ENCODE results near the gene SCARF2.
"Not testable (repeated sequence)": the region's sequence is repeated elsewhere in the genome, so short reads cannot be mapped to it uniquely, and the experiment has no call there.

The SCARF2 gene

GRCh38 chr22:20427104-20427944 lies 10.3 kb downstream of the SCARF2 start:
- no peak for DNase-seq (ENCODE audit: low read depth)

GRCh38 chr22:20426259-20426615 lies 11.4 kb downstream of the SCARF2 start:
- DNase-seq (ENCODE audit: low read depth) = no peak

- DNase-seq (ENCODE audit: low read depth) = no peak
Observed at GRCh38 chr22:20425566-20426258, 11.9 kb downstream of the SCARF2 start.

- no peak for DNase-seq (ENCODE audit: low read depth)
Observed at GRCh38 chr22:20424932-20425565, 12.6 kb downstream of the SCARF2 start.

GRCh38 chr22:20424568-20424931 lies 13.1 kb downstream of the SCARF2 start:
- no peak for DNase-seq (ENCODE audit: low read depth)

- DNase-seq (ENCODE audit: low read depth) = no peak
Observed at GRCh38 chr22:20423906-20424551, 13.6 kb downstream of the SCARF2 start.

GRCh38 chr22:20423008-20423905 lies 14.4 kb downstream of the SCARF2 start:
- no peak for DNase-seq (ENCODE audit: low read depth)

- DNase-seq (ENCODE audit: low read depth) = no peak
Observed at GRCh38 chr22:20422271-20423007, 15.2 kb downstream of the SCARF2 start.

- no peak for DNase-seq (ENCODE audit: low read depth)
Observed at GRCh38 chr22:20421507-20421874, 16.1 kb downstream of the SCARF2 start.

GRCh38 chr22:20420157-20420842 lies 17.3 kb downstream of the SCARF2 start:
- DNase-seq (ENCODE audit: low read depth) = no peak

- no peak for DNase-seq (ENCODE audit: low read depth)
Observed at GRCh38 chr22:20419664-20419951, 18.0 kb downstream of the SCARF2 start.

- DNase-seq (ENCODE audit: low read depth) = peak; percentile 50
Observed at GRCh38 chr22:20418211-20418788, 19.3 kb downstream of the SCARF2 start.

GRCh38 chr22:20415699-20416098 lies 21.9 kb downstream of the SCARF2 start:
- DNase-seq (ENCODE audit: low read depth) = not testable (repeated sequence)

- DNase-seq (ENCODE audit: low read depth) = not testable (repeated sequence)
Observed at GRCh38 chr22:20415241-20415640, 22.4 kb downstream of the SCARF2 start.

GRCh38 chr22:20414450-20414849 lies 23.2 kb downstream of the SCARF2 start:
- no peak for DNase-seq (ENCODE audit: low read depth)

GRCh38 chr22:20414059-20414440 lies 23.6 kb downstream of the SCARF2 start:
- no peak for DNase-seq (ENCODE audit: low read depth)

GRCh38 chr22:20413217-20414058 lies 24.2 kb downstream of the SCARF2 start:
- DNase-seq (ENCODE audit: low read depth) = no peak

GRCh38 chr22:20412474-20413216 lies 25.0 kb downstream of the SCARF2 start:
- no peak for DNase-seq (ENCODE audit: low read depth)
